Mononuclear cell (primary cell): ENCODE measurements around the gene KCNQ5. TPM values are rescaled to one million over a fixed set of nuclear protein-coding genes. Genes with fewer than 3 reads are reported as not detected.

Source experiments
- H3K27me3 ChIP-seq: 2 replicates; pipeline ENCODE4 v1.6.0; 2011; ENCODE audit warnings: low read length, control low read depth; ENCODE audit not compliant: insufficient read depth
- H3K4me1 ChIP-seq: 2 replicates; pipeline ENCODE4 v1.5.1; 2011; ENCODE audit warnings: mild to moderate bottlenecking, low read length, control low read depth; ENCODE audit not compliant: insufficient read depth
- H3K4me3 ChIP-seq: 2 replicates; pipeline ENCODE4 v1.5.1; 2011; ENCODE audit warnings: mild to moderate bottlenecking, low read length, moderate library complexity
- H3K9me3 ChIP-seq: 2 replicates; pipeline ENCODE4 v1.5.1; 2011; ENCODE audit warnings: low read depth, mild to moderate bottlenecking, control low read depth, low read length
- total RNA-seq: library from RNA; depleted of rRNA; stranded (reverse); fragments of >200 nt; gene quantifications from one replicate; pipeline ENCODE4 v1.2.3, GENCODE V29; 2012

KCNQ5 gene
- total RNA-seq, 1 donor = 2.8 TPM

GRCh38 chr6:72728706-72729343, 107.0 kb downstream of the KCNQ5 start:
- no peaks in the 10 kb centered on the region for H3K27me3 ChIP-seq
- peaks cover 17% of the 10 kb centered on the region for H3K4me1 ChIP-seq
- H3K4me3 ChIP-seq = no peak overlapping the region

GRCh38 chr6:72733045-72733444, 111.2 kb downstream of the KCNQ5 start:
- Histone ChIP-seq H3K9me3 (no peaks in the 10 kb centered on the region), H3K4me1 (peaks cover 17% of the 10 kb centered on the region), H3K4me3 (no peak overlapping the region), H3K27me3 (no peaks in the 10 kb centered on the region)

More at GRCh38 chr6:72728706-72729343, 107.0 kb downstream of the KCNQ5 start:
- H3K9me3 ChIP-seq = no peaks in the 10 kb centered on the region

DNA sequence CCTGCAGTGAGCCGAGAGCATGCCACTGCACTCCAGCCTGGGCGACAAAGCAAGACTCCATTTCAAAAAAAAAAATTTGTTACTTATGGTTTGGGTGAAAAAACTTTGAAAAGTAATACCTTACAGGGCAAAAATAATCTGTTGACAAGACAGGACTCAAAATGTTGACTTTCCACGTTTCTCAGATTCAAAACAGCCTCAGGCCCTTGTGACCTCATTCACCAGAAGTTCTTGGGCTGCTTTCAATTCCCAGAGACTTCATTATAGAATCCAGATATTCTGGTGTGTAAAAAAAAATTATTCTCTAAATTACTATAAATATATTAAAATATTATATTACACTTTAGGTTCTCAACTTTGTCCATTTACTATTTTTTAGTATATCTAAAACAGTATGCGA, 116.2 kb downstream of the KCNQ5 start:
- Histone ChIP-seq H3K4me3 (no peak overlapping the region), H3K4me1 (peaks cover 30% of the 10 kb centered on the region), H3K27me3 (no peaks in the 10 kb centered on the region), H3K9me3 (no peaks in the 10 kb centered on the region)

- no peak overlapping the region for H3K4me3 ChIP-seq
- no peaks in the 10 kb centered on the region for H3K9me3 ChIP-seq
- H3K27me3 ChIP-seq = no peaks in the 10 kb centered on the region
- peaks cover 23% of the 10 kb centered on the region for H3K4me1 ChIP-seq
Measured at GRCh38 chr6:72739368-72739779, 117.5 kb downstream of the KCNQ5 start.

GRCh38 chr6:72740135-72740534, 118.3 kb downstream of the KCNQ5 start:
- Histone ChIP-seq H3K4me1 (peaks cover 23% of the 10 kb centered on the region), H3K27me3 (no peaks in the 10 kb centered on the region), H3K9me3 (no peaks in the 10 kb centered on the region), H3K4me3 (no peak overlapping the region)

- H3K4me1 ChIP-seq = peaks cover 23% of the 10 kb centered on the region
- H3K27me3 ChIP-seq = no peaks in the 10 kb centered on the region
- no peak overlapping the region for H3K4me3 ChIP-seq
- H3K9me3 ChIP-seq = no peaks in the 10 kb centered on the region
Measured at GRCh38 chr6:72741083-72741482, 119.2 kb downstream of the KCNQ5 start.

DNA sequence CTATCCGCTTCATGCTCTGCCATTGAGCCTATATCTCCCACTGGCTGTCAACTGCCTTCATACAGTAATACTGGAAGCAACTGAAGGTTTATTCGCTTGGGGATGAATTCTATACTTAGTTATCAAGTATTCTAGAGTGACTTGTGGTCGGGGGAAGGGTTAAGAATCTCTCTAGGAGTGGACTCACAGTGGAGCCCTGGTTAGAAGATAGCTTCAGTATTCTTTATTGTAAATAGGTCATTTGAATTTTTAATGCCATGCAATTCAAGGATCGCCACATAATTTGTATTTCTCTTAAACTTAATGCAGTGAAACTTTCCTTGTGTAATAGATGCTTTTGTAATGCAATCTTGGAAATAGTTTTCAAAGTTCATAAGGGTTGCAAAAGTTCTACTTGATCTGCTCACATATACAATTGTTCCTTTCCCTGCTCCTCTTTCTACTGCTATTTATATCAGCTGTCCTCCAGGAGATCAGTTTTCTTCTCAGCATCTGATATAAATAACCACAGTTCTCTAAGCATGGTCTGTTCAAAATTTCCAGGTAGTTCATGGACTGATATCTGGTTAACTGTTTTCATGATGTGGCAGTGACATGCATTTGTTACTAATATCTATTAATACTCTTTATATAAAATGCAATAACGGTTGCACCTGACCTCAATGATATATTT, 120.3 kb downstream of the KCNQ5 start:
- no peaks in the 10 kb centered on the region for H3K27me3 ChIP-seq
- H3K4me3 ChIP-seq = no peak overlapping the region
- H3K4me1 ChIP-seq = peaks cover 23% of the 10 kb centered on the region
- no peaks in the 10 kb centered on the region for H3K9me3 ChIP-seq

DNA sequence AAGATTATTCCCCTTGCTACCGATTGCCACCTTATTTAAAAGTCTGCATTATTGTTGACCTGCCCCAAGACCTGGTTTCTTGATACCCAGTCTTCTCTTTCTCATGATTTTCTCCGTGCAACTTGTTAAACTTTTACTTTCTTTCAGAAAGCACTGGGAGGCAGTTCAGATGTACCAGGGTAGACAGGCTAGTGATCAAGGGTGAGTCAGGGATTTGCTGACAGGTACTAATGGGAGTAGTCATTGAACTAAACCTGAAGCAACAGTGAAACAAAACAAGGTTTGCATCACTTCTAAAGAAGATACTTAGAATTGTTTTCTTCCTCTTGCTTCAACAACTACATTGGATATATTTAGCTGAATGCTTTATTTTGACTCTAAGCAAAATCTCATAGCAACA, 124.4 kb downstream of the KCNQ5 start:
- H3K27me3 ChIP-seq = no peaks in the 10 kb centered on the region
- no peaks in the 10 kb centered on the region for H3K4me1 ChIP-seq
- no peak overlapping the region for H3K4me3 ChIP-seq
- no peaks in the 10 kb centered on the region for H3K9me3 ChIP-seq

DNA sequence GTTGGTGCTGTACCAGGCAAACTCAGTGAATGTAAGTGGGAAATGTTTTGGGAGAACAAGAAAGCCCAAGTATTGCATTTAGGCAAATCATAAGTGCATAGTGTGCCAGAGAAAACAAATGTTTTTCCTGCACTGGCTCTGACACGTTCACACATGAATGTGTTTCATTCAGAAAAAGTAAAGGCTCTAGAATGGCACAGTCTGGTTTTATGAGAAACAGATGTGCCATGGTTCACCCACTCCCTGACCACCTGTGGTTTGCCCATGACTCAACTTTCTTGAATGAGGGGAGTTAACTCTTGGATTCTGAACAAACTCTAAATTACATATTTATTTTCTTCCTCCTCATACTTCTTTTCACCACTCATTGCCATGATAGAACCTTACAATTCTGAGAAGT, 126.9 kb downstream of the KCNQ5 start:
- Histone ChIP-seq H3K4me1 (no peaks in the 10 kb centered on the region), H3K4me3 (no peak overlapping the region), H3K9me3 (no peaks in the 10 kb centered on the region), H3K27me3 (no peaks in the 10 kb centered on the region)

DNA sequence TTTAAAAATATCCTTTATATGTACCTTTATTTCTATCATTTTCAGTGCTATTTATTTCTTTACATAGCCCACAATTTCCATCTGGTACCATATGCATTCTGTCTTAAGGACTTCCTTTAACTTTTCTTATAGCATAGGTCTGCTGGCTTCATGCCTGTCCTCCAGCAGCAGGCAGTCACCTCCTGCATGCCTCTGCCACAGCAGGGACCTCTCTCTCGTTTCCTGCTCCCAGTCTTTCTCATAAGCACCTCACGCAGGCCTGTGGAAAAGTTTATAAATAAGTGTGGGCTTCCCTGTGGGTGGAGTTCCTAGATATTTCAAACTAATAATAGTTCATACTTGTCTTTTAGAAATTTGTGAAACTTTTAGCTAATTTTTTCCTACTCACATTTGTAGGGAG, 133.9 kb downstream of the KCNQ5 start:
- Histone ChIP-seq H3K27me3 (no peaks in the 10 kb centered on the region), H3K9me3 (no peaks in the 10 kb centered on the region), H3K4me1 (no peaks in the 10 kb centered on the region), H3K4me3 (no peak overlapping the region)

- H3K9me3 ChIP-seq = no peaks in the 10 kb centered on the region
- no peaks in the 10 kb centered on the region for H3K4me1 ChIP-seq
- no peak overlapping the region for H3K4me3 ChIP-seq
- no peaks in the 10 kb centered on the region for H3K27me3 ChIP-seq
Measured at GRCh38 chr6:72757048-72757447, 135.2 kb downstream of the KCNQ5 start.

DNA sequence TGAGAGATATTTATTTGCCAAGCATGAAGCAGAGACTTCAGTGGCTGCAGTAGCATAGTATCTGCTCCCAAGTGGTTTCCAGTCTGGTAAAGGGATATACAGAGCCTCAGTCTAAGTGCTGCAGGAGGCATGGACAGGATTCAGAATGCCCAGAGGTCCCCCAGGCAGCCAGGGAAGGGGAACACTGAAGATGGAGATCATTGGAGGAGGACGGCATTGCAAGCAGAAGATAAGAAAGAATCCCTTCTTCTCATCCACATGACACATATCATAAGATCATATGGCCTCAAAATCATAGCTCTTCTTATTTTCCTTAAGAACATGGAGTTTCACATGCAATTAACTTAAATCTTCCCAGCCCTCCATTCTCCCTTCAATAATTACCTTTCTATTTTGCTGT, 136.1 kb downstream of the KCNQ5 start:
- H3K4me3 ChIP-seq = no peak overlapping the region
- no peaks in the 10 kb centered on the region for H3K4me1 ChIP-seq
- H3K27me3 ChIP-seq = no peaks in the 10 kb centered on the region
- no peaks in the 10 kb centered on the region for H3K9me3 ChIP-seq

DNA sequence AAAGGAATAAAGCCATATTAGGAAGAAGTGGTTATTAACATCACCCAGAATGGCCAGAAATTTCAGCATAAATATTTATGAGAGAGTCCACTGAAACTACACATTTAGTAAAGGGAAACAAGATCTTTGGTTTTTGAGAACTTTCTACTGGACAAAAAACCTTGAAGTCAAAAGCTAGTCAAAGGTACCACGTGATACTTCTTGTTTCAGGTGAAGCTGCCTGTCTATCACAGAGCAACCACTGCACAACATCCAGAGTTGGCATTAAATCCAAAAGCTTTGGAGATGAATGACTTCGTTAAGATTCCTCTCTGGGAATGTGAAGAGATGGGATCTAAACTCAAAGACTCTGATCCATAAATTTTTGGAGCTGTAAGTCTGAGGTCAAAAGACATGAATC, 137.0 kb downstream of the KCNQ5 start:
- Histone ChIP-seq H3K9me3 (no peaks in the 10 kb centered on the region), H3K4me3 (no peak overlapping the region), H3K4me1 (no peaks in the 10 kb centered on the region), H3K27me3 (no peaks in the 10 kb centered on the region)

DNA sequence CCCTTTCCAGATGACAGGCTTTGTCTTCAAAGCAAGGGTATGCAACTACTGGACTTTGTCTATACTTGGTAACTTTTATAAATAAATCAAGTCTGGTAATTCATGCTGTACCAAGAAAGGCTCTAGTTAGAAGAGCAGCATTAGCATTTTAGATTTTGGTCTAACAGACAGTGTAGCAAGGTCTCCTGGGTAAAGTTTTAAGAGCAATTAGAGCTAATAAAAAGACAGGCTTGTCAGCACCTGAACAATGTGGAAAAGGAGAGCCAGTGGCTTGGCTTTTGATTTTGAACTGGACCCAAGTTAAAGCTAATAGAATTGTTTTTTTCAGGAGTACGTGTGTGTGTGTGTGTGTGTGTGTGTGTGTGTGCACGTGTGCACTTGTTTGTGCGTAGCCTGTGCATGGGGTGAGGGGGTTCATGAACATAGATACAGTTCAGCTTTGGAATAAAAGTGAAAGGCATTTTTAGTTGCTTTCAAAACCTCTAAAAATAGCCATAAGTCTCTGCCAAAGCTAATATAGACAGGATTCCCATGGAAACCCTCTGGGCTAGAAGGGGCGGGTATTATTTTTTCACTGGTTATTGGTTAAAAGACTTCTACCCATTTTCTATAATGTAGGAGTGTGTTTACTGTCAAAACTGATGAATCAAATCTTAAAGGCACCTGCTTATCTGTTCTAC, 138.4 kb downstream of the KCNQ5 start:
- no peaks in the 10 kb centered on the region for H3K27me3 ChIP-seq
- no peak overlapping the region for H3K4me3 ChIP-seq
- H3K9me3 ChIP-seq = no peaks in the 10 kb centered on the region
- H3K4me1 ChIP-seq = no peaks in the 10 kb centered on the region

DNA sequence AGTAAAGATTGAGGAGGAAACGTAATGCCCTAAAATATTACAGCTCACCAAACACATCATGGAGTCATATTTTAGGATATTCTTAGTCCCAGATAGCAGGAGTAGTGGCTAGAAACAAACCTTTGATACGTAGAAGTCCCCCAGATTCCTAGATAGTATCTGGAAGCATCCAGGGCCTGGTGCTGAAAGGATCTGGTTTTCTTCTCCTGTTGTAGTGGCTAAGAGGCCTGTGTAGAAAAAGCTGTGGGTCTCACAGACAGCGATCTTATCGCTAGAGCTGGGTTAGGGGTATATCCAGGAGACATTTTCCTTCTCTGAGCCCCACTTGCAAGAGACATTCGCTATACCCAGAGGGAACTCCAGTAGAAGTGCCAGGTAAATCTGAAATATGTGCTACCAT, 139.9 kb downstream of the KCNQ5 start:
- Histone ChIP-seq H3K9me3 (no peaks in the 10 kb centered on the region), H3K27me3 (no peaks in the 10 kb centered on the region), H3K4me1 (no peaks in the 10 kb centered on the region), H3K4me3 (no peak overlapping the region)
